BJ (cell line): ENCODE results near the gene KCNQ2. TPM values are rescaled to one million over a fixed set of nuclear protein-coding genes. Genes with fewer than 3 reads are reported as not detected.

Source experiments
- CTCF ChIA-PET: fragments of 350-600 bp; formaldehyde crosslinking; extraction: SDS; loops from one replicate; lab custom pipeline; 2021; ENCODE audit warnings: antibody characterized with exemption, inconsistent platforms; lab: Yijun Ruan, JAX
- POLR2A ChIA-PET: fragments of 300-600 bp; sonication (Branson Sonifier 250); formaldehyde crosslinking; extraction: SDS; loops from one replicate; lab custom pipeline; 2021; ENCODE audit warnings: antibody characterized with exemption; lab: Charles Lee
- DNase-seq: peaks from one replicate; pipeline ENCODE4 v3.0.0-alpha.2; 2011; ENCODE audit warnings: low read depth
- H3K27me3 ChIP-seq: 2 replicates; pipeline ENCODE4 v1.6.0; 2011; ENCODE audit warnings: low read length; ENCODE audit not compliant: control insufficient read depth, insufficient read depth
- H3K36me3 ChIP-seq: 2 replicates; pipeline ENCODE4 v1.5.1; 2011; ENCODE audit warnings: low read length; ENCODE audit not compliant: control insufficient read depth, insufficient read depth
- H3K4me3 ChIP-seq: 2 replicates; pipeline ENCODE4 v1.5.1; 2011; ENCODE audit warnings: low read depth, mild to moderate bottlenecking, control low read depth, low read length
- polyA plus RNA-seq: library from polyadenylated mRNA; depleted of rRNA; stranded (reverse); fragments of >200 nt; gene quantifications from 2 replicates; pipeline ENCODE4 v1.2.3, GENCODE V29; 2011
- TF ChIP-seq, protein P1 (sequence below): IDR thresholded peaks from 2 replicates; pipeline ENCODE4 v1.5.1; 2011; ENCODE audit warnings: low read depth, mild to moderate bottlenecking, control low read depth, inconsistent platforms, low read length, moderate library complexity; ENCODE audit not compliant: insufficient read depth

The KCNQ2 gene
- polyA plus RNA-seq, 1 experiment = not detected

- peaks cover 2% of the 10 kb centered on the region for H3K27me3 ChIP-seq
- no peaks in the 10 kb centered on the region; the same call in 1 of the 2 replicates for H3K36me3 ChIP-seq
- DNase-seq = no peak
- POLR2A ChIA-PET = no interaction called here
- TF ChIP-seq, protein P1, sequence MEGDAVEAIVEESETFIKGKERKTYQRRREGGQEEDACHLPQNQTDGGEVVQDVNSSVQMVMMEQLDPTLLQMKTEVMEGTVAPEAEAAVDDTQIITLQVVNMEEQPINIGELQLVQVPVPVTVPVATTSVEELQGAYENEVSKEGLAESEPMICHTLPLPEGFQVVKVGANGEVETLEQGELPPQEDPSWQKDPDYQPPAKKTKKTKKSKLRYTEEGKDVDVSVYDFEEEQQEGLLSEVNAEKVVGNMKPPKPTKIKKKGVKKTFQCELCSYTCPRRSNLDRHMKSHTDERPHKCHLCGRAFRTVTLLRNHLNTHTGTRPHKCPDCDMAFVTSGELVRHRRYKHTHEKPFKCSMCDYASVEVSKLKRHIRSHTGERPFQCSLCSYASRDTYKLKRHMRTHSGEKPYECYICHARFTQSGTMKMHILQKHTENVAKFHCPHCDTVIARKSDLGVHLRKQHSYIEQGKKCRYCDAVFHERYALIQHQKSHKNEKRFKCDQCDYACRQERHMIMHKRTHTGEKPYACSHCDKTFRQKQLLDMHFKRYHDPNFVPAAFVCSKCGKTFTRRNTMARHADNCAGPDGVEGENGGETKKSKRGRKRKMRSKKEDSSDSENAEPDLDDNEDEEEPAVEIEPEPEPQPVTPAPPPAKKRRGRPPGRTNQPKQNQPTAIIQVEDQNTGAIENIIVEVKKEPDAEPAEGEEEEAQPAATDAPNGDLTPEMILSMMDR = no peak
- CTCF ChIA-PET = no interaction called here
- H3K4me3 ChIP-seq = no peak overlapping the region
These were observed 18.0 kb upstream of the KCNQ2 start for GRCh38 chr20:63490416-63490815.

GRCh38 chr20:63488315-63489251 lies 16.1 kb upstream of the KCNQ2 start:
- ChIA-PET POLR2A (no interaction called here), CTCF (no interaction called here)
- TF ChIP-seq, protein P1 = no peak
- DNase-seq = no peak
- Histone ChIP-seq H3K27me3 (peaks cover 3% of the 10 kb centered on the region), H3K4me3 (no peak overlapping the region), H3K36me3 (no peaks in the 10 kb centered on the region)

- no peak overlapping the region for H3K4me3 ChIP-seq
- ChIA-PET POLR2A (no interaction called here), CTCF (no interaction called here)
- DNase-seq = no peak
- no peaks in the 10 kb centered on the region for H3K36me3 ChIP-seq
- peaks cover 3% of the 10 kb centered on the region for H3K27me3 ChIP-seq
- TF ChIP-seq, protein P1 = no peak
These were observed 15.4 kb upstream of the KCNQ2 start for GRCh38 chr20:63487781-63488241.

DNA sequence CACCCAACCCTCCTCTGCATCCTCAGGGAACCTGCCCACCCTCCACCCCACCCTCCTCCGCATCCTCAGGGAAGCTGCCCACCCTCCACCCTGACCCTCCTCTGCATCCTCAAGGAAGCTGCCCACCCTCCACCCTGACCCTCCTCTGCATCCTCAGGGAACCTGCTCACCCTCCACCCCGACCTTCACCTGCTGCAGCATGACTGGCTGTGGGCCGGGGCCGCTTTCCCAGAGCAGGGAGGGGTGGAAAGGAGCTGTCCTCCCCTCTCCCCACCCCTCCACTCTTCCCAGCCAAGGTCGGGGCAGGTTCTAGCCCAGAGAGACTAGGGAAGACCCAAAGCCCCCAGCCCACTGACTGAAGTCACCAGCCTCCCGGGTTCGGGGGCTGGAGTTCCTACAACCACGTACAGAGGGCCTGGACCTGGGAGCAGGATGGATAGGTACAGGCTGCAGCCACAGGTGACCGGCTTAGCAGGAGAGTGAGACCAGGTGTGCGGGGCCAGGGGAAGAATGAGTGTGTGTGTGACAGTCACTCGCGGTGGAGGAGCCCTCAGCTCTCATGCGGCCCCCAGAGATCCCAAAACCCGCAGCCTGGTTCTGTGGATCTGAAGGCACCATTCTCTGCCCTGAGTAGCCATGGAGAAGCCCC lies 14.8 kb upstream of the KCNQ2 start:
- ChIA-PET POLR2A (no interaction called here), CTCF (no interaction called here)
- DNase-seq = no peak
- H3K27me3 ChIP-seq = peaks cover 3% of the 10 kb centered on the region
- H3K4me3 ChIP-seq = no peak overlapping the region
- TF ChIP-seq, protein P1 = no peak
- H3K36me3 ChIP-seq = no peaks in the 10 kb centered on the region

DNA sequence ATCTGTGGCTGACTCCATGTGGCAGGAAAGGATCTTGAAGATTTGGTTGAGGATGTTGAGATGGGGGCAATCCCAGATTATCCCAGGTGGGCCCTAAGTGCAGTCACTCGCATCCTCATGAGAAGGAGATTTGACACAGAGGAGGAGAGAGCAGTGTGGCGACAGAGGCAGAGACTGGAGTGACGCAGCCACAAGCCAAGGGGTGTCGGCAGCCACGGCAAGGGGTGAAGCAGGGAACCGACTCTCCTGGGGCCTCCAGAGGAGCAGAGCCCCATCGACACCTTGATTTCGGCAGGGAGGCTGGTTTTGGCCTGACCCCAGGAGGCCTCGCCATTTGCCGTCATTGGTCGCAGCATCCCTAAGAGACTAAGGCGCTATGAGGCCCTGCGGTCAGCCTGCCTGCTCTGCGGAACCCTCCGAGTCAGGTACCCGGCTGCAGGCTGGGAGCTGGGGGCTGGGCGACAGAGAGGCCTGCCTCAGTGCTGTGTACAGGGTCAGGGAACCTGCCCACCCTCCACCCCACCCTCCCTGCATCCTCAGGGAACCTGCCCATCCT lies 13.9 kb upstream of the KCNQ2 start:
- H3K27me3 ChIP-seq = peaks cover 3% of the 10 kb centered on the region
- no peak for DNase-seq
- no peaks in the 10 kb centered on the region for H3K36me3 ChIP-seq
- CTCF ChIA-PET = no interaction called here
- TF ChIP-seq, protein P1 = no peak
- H3K4me3 ChIP-seq = no peak overlapping the region
- POLR2A ChIA-PET = no interaction called here
